Measurements from ENCODE around the gene LPP.

The LPP gene

DNA sequence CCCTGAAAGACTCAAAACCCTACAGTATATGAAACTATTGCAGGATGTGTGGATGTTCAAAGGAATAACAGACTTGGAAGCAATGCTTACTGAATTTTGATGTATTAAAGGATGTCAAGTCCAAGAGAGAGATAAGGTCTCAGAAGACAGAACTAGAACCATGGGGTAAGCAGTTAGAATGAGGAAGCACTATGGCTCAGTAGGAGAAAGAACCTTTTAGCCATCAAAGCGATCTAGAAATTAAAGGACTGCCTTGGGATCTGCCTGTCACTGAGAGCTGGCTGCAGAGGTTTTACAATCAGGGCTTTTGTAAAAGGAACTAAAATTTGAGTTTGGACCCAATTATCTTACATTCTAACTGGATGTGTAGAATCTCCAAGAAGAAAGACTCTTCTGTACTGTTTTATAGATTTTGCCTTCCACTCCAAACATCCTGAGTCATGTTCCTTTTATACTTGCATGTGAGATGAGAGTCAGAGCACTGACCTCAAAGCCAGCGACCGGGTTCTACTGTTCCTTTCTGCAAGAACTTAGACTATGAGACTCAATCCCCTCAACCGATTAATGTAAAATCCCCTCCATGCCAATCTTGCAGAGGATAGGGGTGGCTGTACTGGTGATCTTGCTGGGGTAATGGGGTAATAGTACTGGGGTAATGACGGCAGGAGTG, 605.5 kb downstream of the LPP start:
- DNase-seq (ENCODE audit: low read depth): no peak

DNA sequence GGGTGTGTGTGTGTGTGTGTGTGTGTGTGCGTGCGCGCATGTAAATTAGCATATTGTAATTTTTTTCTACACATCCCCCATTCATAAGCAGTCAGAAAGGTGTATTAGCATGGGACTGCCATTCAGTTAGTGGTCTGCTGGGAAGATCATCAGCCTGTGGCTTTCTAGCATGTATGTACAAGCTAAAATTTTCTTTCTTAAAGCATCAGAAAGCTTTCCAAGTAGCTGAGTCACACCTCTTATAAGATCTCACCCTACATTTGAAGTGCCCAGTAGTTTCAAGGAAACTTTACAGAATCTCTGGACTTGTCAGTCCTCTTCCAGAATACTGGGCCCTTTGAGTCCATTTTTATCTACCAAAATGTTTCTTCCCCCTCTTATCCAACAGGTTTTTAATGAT, 606.5 kb downstream of the LPP start:
- DNase-seq (ENCODE audit: low read depth): no peak

DNA sequence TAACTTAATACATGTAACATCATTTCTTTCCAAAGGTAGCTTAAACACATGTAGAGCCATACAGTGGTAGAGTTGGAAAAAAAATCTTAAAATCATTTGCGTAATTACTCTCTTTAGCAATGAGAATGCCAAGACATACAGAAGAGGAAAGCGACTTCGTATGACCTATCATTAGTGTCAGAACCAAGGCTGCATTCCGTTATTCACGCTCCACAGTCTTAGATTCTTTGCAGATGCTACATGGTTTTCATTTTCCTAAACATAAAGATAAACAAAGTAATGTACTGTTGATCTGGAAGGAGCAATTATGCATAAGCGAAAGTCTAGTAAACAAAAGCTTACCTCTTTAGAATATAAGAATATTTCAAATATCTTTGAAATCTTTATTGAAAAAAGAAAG, 607.5 kb downstream of the LPP start:
- DNase-seq (ENCODE audit: low read depth): no peak

DNA sequence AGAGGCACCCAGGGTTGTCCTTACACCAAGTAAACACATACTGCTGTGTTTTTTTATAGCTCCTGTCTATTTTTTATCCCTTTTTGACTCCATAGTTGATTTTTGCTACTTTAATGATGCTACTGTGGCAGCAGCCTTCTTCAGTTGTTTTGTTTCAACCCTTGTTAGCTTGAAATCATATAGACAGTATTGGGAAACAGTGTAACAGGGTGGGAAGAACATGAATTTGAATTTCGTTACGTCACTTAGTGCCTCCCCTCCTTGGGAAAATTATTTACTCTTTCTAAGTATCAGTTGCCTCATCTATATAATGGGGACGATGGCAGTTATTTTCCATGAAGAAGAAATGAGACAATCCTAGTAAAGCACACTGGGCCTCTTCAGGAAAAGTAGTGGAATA, 608.0 kb downstream of the LPP start:
- no peak for DNase-seq (ENCODE audit: low read depth)

DNA sequence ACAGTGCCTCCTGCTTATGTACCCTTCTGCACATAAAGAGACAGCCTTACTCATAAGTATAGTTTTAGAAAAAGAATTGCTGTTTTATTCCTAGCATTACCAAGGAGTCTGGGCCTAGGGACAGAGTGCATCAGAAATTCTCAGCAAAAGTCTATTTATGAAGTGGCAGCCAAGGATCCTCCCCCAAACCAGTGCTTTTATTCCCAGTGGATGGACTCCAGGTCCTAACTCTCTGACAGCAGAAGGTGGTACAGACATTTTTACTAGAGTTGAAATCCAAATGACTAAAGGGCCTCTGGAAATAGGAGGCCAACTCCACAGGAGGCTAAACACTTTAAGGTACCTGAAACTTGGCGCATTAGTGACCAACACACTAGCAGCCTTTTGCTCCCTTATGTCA, 610.7 kb downstream of the LPP start:
- DNase-seq (ENCODE audit: low read depth): no peak

DNA sequence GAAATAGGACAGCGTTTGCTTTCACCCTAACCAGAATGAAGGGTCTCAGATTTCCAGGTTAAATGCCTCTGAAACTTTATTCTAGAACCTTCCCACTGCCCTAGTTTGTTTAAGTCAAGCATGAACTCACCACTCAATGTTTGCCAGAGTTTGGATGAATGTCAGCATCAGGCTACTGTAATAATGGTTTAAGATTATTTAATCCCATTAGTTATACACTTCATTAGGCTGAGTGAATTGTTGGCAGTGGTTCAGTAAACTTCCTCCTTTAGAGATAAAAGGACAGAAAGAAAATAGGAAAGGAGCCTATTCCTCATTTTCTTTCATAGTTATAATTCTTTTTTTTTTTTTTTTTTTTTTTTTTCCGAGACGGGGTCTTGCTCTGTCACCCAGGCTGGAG, 615.9 kb downstream of the LPP start:
- no peak for DNase-seq (ENCODE audit: low read depth)

DNA sequence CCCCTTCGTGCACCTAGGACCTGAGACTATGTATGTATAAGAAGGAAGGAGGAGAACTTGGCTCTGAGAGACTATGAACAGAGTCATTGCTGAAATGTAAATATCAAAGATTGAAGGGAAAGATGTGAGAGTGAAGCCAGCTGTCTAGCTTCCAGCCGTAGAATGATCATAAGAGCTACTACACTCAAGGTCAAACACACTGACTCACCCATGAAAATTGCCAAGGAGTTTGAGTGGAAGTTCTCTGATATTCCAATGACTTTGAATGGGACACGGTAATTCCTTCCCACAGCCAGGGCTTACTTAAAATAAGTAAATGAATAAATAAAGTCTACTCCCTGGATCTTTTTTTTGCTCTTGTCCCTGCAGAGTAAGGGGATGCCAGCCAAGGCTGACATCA, 618.9 kb downstream of the LPP start:
- peak; percentile 81 for DNase-seq (ENCODE audit: low read depth)

DNA sequence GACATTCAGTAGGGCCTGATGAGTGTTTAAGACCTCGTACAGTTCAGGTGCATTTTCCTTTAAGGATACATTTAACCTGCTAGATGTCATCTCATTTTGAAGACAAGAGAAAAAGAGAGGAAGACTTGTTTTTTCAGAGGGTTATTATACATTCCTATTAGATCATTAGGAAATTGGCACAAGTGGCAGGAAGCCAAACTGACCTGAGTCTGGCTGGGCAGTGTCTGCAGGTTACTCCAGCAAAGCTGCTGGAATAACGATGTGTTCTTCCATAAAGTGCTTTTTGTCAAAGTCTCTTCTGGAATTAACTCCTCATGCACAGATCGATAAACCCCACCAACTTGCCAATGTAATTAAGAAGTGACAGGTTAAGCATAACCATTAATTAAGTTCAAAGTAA, 621.5 kb downstream of the LPP start:
- no peak for DNase-seq (ENCODE audit: low read depth)

DNA sequence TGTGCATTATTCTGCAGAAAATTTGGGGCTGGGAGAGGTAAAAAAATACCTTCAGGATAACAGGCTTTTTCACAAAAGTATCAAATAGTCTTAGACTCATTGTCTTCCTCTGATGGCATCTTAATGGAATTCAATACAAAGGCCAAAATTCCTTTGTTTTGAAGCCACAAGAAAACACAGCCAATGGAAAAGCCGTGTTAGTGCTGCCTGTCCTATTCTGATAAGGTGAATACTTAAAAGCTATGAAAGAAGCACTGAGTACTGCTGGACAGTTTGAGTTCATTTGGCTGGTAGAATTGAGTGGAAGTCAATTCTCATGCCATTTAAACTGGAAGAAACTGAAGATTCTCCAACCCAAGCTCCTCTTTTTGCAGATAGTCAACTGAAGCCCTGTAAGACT, 622.5 kb downstream of the LPP start:
- DNase-seq (ENCODE audit: low read depth): no peak

DNA sequence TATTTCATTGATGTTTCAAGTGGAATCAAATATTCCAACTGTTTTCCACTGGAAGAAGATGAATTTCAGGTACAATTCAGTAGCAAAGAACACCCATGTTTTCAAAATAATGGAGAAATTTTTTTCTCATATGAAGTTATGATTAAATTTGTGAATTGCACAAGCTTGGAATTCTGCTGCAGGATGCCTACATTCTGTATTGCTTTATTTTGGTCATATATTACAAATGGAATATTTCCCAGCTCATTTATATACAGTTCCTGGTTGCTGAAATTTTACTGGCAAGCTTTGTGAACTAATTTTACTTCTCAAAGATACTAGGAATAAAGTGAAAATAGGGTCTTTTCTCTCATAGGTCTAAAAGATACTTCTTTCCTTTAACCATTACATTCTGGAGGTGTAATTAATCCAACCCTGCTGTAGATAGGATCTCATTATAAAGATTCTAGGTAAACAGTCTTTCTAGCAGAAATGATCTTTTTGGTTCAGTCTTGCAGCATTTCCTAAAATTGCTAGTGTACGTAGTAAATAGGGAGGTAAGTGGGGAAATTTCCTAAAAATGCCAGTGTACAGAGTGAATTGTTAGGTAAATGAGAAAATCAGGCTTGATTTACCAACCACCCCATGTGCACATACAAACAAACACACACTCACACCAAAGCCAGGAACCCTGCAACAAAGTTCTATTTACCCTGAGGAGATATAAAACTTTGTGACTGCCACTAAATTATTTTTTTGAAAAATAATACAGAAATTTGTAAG, 624.3 kb downstream of the LPP start:
- DNase-seq (ENCODE audit: low read depth): no peak

DNA sequence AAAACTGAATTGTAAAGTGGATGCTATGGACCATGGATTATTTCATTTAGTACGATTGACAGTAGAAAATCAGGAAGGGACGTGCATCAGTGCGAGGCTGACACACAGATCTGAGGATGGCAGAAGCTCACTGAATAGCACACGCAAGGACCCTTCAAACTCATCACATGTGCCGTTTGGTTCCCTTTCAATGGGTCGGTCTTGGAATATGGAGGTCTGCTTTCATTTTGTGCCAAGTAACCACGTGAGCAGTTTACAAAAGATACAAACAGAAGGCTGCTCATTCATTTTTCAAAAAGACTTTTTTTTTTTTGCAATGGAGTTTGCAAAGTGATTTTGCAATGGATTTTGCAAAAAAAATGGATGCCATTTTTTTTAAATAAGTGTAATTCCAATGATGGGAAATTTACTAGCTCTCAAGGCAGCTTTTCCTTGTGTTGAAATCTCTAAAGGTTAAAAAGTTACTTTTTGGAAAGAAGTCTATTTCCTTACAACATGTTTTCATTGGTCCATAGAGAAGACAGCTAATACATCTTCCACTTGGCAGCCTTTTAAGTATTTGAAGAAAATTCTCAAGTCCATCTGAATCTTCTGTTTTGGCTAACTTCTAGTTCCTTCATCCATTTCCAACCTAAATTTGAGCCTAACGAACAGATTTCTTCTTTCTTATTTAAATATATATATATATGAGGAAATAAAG, 625.5 kb downstream of the LPP start:
- peak; percentile 44 for DNase-seq (ENCODE audit: low read depth)

DNA sequence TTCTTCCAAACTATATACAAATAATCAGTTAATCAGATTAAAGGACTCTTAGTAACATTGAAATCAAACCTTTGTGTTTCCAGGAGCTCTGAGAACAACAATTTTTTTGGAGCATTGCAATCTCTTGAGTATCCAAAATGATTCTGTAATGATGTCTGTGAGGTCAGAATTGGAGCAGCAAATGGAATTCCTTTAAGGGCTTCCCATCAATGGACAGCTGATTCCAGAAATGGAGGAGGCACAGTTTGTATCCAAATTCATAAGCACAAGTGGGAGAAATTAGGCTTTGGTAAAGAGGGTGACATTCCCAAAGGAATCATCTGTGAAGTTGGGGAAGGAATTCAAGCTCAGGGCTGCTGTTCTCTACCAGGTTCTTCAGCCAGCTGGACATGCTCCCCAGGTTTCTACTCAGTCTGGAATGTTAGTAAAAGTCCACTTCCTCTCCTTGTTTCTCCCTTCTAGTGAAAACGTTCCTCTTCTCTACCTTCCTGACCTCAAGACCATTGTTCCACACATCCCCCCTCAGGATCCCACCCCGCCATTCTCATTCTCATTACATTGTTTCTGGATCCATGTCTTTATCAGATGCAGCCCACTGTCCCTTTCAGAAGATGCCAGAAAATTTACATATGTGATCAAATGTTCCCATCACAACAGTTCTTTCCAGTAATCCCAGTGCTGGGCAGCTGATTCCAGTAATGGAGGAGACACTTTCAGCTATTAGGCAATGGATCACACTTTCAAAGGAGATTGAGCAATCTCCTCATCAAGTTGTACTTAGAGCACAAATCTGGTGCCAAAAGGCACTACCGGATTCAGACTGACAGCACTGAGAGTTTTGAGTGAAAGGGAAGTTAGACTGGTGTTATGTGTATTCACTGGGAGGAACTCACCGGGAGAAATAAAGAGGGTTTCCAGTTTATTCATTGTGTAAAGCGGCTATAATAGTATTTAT, 626.5 kb downstream of the LPP start:
- DNase-seq (ENCODE audit: low read depth): peak; percentile 50

DNA sequence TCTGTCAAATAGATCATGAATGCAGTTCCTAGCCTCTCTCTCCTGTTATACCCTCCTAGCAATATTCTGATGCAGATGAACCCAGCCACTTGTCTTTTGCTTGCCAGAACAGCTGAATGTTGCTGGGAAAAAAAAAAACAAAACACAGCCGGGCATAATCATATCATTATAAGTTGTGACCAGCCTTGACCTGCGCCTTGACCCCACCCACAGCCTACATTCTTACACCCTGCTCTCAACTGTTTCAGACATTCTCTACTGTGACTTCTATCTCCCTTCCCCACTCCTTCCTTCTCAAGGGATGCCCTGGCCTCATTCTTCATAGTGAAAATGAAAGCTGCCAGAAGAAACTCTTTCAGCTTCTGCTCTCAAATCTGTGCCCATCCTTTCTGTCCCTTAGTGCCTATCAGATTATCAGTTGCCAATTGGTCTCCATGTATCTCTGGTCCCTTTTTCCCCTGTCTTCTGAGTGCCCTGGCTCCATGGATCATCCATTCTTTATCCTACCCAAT, 628.7 kb downstream of the LPP start:
- DNase-seq (ENCODE audit: low read depth): no peak

DNA sequence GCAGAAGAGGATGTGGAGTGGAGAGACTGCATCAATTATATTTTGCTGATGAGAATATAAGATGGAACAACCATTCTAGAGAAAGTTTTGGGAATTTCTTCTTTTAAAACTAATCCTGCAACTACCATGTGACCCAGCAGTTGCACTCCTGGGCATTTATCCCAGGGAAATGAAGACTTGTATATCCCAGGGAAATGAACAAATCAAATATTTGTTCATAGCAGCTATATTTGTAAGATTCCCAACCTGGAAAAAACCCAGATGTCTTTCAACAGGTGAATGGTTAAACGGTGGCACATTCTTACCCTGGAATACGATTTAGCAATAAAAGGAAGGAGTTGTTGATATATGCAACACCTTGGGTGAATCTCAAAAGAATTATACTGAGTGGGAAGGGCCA, 632.5 kb downstream of the LPP start:
- no peak for DNase-seq (ENCODE audit: low read depth)

DNA sequence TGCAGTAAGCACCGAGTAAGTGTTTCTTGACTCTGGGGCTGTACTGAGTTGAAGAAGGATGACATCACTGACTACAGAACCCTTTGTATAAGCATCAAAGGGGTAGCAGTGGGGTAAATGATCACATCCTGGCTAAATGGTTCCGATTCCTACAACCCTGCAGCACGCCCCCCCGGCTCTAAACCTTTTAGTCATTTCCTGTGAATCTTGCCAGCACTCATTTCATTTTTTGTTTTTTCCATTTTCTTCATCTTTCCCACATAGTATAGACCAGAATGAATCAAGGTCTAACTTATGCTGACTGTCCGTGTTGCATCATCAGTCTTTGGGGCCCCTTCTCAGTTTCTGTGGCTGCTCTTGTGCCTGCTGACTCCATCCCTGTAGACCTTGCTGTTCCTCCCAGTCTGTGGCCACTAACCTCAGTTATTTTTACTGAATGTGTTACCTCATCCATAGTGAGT, 634.7 kb downstream of the LPP start:
- DNase-seq (ENCODE audit: low read depth): peak; percentile 92

DNA sequence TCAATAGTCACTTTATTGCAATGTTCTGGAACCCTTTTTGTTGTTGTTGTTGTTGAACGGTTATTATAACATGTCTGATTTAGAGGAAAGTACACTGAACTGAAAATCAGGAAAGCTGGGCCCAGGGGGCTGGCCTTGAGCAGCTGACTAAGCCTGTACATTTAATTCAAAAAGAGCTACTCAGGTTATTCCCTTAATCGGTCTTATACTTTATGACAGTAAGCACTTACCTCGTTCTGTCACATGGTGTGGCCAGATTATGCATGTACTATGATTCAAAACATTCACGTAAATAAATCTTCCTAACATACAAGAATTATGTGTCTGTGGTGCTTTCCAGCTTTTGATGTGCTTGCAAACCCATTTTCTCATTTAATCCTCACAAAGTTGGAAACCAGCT, 635.3 kb downstream of the LPP start:
- no peak for DNase-seq (ENCODE audit: low read depth)

DNA sequence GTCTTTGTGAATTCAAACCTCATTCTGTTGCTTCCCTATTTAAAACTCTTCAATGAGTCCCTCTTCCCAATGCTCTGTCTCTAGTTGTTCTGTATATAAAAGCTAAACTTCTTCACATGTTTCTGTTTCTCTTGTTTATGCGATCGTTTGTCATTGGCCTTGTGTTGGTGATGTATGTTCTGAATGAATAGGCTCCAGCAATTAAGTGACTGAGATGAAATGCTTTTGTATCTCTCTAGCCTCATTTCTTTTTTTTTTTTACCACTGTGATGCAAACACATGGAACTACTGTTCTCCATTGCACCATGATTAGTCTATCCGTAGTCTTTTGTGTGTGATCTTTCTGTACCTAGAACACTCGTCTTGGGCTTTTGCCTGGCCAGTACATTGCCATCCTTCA, 637.4 kb downstream of the LPP start:
- DNase-seq (ENCODE audit: low read depth): no peak

DNA sequence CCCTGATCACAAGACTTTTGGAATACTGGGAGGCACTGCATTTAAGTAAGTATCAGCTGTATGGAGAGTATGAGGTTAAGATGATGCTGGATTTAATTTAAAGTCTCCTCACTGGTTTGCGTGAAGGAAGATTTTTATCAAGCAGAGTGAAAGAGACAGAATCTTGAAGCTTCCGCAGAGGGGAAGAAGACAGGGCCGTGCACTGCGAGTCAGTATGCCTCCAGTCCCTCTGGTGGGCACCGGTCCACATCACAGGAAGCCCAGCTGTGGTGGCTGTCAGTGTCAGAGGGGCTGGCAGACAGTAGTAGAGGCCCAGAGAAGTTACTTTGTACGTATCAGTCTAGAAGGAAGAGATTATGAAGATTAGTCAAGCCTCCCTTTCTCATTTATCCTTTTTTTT, 638.8 kb downstream of the LPP start:
- no peak for DNase-seq (ENCODE audit: low read depth)

DNA sequence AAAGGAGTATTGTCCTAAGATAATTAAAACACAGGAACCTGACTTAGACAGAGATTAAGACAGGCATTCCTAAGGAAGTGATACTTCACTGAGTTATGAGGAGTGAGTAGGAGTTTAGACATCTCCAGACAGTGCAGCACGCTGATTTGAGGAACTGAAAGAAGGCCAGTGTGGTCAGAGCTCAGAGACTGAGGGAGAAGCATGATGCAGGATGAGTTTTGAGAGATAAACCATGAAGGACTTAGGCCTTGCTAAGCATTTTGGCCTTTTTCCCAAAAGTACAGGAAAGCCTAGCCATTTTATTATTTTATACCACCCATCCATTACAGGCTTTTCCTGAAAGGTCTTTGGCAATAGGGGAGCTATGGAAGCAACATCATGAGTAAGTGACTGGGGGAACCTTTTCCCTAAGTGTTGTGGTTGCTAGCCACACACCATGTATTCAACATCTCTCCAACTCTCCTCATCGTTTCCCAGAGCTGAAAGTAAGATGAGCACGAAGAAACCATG, 642.2 kb downstream of the LPP start:
- DNase-seq (ENCODE audit: low read depth): peak; percentile 95

DNA sequence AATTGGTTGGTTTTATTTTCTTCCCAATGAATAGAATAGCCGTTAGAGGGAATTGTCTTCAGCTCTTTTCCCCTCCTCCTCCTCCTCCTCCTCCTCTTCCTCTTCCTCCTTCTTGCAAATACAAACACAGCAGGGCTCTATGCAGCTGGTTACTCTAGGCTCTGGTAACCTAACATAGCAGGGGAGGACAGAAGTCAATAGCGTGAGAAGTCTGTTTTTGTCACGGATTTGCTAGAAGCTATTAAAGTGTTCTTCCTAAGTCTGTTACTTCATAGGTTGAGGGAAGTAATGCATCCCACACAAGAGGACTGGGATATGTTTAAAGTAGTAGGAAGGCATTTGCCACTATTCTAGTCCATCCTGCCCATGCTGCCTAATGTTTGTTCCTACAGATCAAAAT, 643.1 kb downstream of the LPP start:
- no peak for DNase-seq (ENCODE audit: low read depth)

DNA sequence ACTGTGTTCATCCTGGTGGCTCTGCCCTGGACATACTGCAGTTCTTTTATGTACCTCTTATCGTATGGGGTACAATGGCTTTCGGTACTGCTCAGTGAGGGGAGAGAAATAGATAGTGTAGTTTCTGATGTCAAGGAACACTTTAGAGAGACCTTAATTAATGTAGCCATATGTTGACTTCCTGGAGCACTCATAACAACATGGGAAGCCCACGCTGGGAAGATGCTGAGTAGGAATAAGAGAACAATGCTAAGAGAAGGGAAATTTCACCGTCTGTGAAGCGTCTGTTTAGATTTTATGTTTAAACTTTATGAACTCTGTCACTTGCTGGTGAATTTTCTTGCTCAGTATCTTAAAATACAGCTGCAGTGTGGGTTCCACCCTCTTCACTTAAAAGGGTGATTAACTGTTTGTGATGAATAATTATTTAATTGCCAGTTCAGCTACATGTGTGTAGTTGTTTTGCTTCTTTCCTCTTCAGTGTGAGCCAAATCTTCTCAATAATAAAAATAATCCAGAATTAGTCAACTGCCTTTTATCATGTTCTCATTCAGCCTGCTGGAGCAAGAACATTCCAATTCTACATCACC, 644.7 kb downstream of the LPP start:
- DNase-seq (ENCODE audit: low read depth): no peak
